ENCODE results near the gene FMO3.

The FMO3 gene

DNA sequence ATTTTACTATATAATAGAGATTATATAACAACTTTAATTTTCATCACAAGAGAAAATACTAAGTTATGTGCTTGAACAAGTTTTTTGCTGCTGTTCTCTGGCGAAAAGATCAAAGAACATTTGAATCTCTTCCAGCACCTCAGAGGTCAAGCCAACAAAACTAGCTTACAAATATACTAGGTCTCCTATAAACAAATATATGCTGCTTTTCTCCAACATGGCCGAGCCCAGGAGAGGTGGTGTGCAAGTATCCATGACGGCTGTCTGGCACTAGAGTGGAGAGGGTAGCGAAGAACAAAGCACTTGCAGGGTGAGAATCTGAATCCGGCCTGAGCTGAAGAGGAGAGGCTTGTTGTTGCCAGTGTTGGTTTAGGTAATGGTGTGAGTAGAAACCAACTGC is 7.5 kb upstream of the FMO3 start:
- TF ChIP-seq YY1 (IDR thresholded peaks at IDR 0.05; ENCODE audit: low read depth) (no peak), FOXM1 (IDR thresholded peaks at IDR 0.05; ENCODE audit: borderline replicate concordance, low read depth) (no peak), TEAD4 (IDR thresholded peaks at IDR 0.05) (no peak), CEBPB (IDR thresholded peaks at IDR 0.05) (no peak), ZBTB7A (IDR thresholded peaks at IDR 0.05; ENCODE audit: low read depth) (no peak), USF1 (IDR thresholded peaks at IDR 0.05) (no peak), NFIC (IDR thresholded peaks at IDR 0.05) (no peak), CREB1 (IDR thresholded peaks at IDR 0.05; ENCODE audit: low read depth) (no peak), MAX (IDR thresholded peaks at IDR 0.05) (no peak), TAF1 (IDR thresholded peaks at IDR 0.05; ENCODE audit: low read depth) (no peak)

DNA sequence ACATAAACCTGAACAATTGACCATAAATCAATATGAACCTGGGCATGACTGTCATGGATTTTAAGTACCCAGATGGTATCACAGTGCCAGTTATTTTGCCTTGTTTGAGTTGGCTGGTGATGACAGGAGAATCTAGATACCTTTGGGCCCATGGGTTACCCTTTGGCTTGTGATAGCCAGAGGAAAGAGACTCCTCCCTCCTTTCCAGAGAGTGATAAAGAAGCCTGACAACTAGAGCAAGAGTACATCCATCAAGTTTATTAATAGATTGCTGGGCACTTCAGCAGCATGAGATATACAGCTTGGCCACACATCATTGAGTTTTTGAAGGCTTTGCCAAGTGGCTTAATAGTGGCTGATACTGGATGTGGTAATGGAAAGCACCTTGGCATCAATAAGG is 6.6 kb upstream of the FMO3 start:
- TF ChIP-seq TAF1 (IDR thresholded peaks at IDR 0.05; ENCODE audit: low read depth) (no peak), CEBPB (IDR thresholded peaks at IDR 0.05) (no peak), FOXM1 (IDR thresholded peaks at IDR 0.05; ENCODE audit: borderline replicate concordance, low read depth) (no peak), USF1 (IDR thresholded peaks at IDR 0.05) (no peak), NFIC (IDR thresholded peaks at IDR 0.05) (no peak), EP300 (IDR thresholded peaks at IDR 0.05; ENCODE audit: borderline replicate concordance) (no peak), EGR1 (IDR thresholded peaks at IDR 0.05) (no peak), ZBTB7A (IDR thresholded peaks at IDR 0.05; ENCODE audit: low read depth) (no peak), CREB1 (IDR thresholded peaks at IDR 0.05; ENCODE audit: low read depth) (no peak), TCF12 (IDR thresholded peaks at IDR 0.05; ENCODE audit: low read depth) (no peak), RAD21 (IDR thresholded peaks at IDR 0.05; ENCODE audit: low read depth) (no peak)

- no peak for TF ChIP-seq CREB1 (IDR thresholded peaks at IDR 0.05; ENCODE audit: low read depth)
- TF ChIP-seq CEBPB (IDR thresholded peaks at IDR 0.05), result no peak
- no peak for TF ChIP-seq TEAD4 (IDR thresholded peaks at IDR 0.05)
- TF ChIP-seq MAX (IDR thresholded peaks at IDR 0.05), result no peak
- TF ChIP-seq USF1 (IDR thresholded peaks at IDR 0.05), result no peak
- no peak for TF ChIP-seq TAF1 (IDR thresholded peaks at IDR 0.05; ENCODE audit: low read depth)
- no peak for TF ChIP-seq YY1 (IDR thresholded peaks at IDR 0.05; ENCODE audit: low read depth)
- TF ChIP-seq TCF12 (IDR thresholded peaks at IDR 0.05; ENCODE audit: low read depth), result no peak
- TF ChIP-seq ZBTB7A (IDR thresholded peaks at IDR 0.05; ENCODE audit: low read depth), result no peak
- TF ChIP-seq FOXM1 (IDR thresholded peaks at IDR 0.05; ENCODE audit: borderline replicate concordance, low read depth), result no peak
Measured at GRCh38 chr1:171084870-171085269, 5.8 kb upstream of the FMO3 start.

- TF ChIP-seq MAX (IDR thresholded peaks at IDR 0.05) (no peak), ZBTB7A (IDR thresholded peaks at IDR 0.05; ENCODE audit: low read depth) (no peak), FOXM1 (IDR thresholded peaks at IDR 0.05; ENCODE audit: borderline replicate concordance, low read depth) (no peak), NFIC (IDR thresholded peaks at IDR 0.05) (no peak), EGR1 (IDR thresholded peaks at IDR 0.05) (no peak), RAD21 (IDR thresholded peaks at IDR 0.05; ENCODE audit: low read depth) (no peak)
- TF ChIP-seq, protein P1, sequence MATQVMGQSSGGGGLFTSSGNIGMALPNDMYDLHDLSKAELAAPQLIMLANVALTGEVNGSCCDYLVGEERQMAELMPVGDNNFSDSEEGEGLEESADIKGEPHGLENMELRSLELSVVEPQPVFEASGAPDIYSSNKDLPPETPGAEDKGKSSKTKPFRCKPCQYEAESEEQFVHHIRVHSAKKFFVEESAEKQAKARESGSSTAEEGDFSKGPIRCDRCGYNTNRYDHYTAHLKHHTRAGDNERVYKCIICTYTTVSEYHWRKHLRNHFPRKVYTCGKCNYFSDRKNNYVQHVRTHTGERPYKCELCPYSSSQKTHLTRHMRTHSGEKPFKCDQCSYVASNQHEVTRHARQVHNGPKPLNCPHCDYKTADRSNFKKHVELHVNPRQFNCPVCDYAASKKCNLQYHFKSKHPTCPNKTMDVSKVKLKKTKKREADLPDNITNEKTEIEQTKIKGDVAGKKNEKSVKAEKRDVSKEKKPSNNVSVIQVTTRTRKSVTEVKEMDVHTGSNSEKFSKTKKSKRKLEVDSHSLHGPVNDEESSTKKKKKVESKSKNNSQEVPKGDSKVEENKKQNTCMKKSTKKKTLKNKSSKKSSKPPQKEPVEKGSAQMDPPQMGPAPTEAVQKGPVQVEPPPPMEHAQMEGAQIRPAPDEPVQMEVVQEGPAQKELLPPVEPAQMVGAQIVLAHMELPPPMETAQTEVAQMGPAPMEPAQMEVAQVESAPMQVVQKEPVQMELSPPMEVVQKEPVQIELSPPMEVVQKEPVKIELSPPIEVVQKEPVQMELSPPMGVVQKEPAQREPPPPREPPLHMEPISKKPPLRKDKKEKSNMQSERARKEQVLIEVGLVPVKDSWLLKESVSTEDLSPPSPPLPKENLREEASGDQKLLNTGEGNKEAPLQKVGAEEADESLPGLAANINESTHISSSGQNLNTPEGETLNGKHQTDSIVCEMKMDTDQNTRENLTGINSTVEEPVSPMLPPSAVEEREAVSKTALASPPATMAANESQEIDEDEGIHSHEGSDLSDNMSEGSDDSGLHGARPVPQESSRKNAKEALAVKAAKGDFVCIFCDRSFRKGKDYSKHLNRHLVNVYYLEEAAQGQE (IDR thresholded peaks at IDR 0.05; ENCODE audit: low read depth), result no peak
Measured at GRCh38 chr1:171087896-171088295, 2.8 kb upstream of the FMO3 start.

GRCh38 chr1:171103862-171104261 is 13.2 kb downstream of the FMO3 start:
- no peak for TF ChIP-seq NFIC (IDR thresholded peaks at IDR 0.05)
- TF ChIP-seq, protein P1 (IDR thresholded peaks at IDR 0.05; ENCODE audit: low read depth), result no peak
- no peak for TF ChIP-seq MAX (IDR thresholded peaks at IDR 0.05)
- no peak for TF ChIP-seq EGR1 (IDR thresholded peaks at IDR 0.05)
- no peak for TF ChIP-seq RAD21 (IDR thresholded peaks at IDR 0.05; ENCODE audit: low read depth)
- TF ChIP-seq TCF12 (IDR thresholded peaks at IDR 0.05; ENCODE audit: low read depth), result no peak
- no peak for TF ChIP-seq CREB1 (IDR thresholded peaks at IDR 0.05; ENCODE audit: low read depth)
- no peak for TF ChIP-seq TAF1 (IDR thresholded peaks at IDR 0.05; ENCODE audit: low read depth)
- TF ChIP-seq FOXM1 (IDR thresholded peaks at IDR 0.05; ENCODE audit: borderline replicate concordance, low read depth), result no peak
- no peak for TF ChIP-seq ZBTB7A (IDR thresholded peaks at IDR 0.05; ENCODE audit: low read depth)
- no peak for TF ChIP-seq CEBPB (IDR thresholded peaks at IDR 0.05)
- no peak for TF ChIP-seq EP300 (IDR thresholded peaks at IDR 0.05; ENCODE audit: borderline replicate concordance)
- no peak for TF ChIP-seq YY1 (IDR thresholded peaks at IDR 0.05; ENCODE audit: low read depth)
- TF ChIP-seq USF1 (IDR thresholded peaks at IDR 0.05), result no peak
- no peak for TF ChIP-seq TEAD4 (IDR thresholded peaks at IDR 0.05)
